Stimulated activated CD4-positive, alpha-beta T cell treated with anti-CD3 and anti-CD28 coated beads, Interleukin-4, amount 100 ng/mL, for 1 hour (primary cell): ENCODE results near the gene NT5DC1.

ENCODE experiments used
- DNase-seq: peaks from one replicate; pipeline ENCODE4 v3.0.0-alpha.2; 2020

Gene NT5DC1

DNA sequence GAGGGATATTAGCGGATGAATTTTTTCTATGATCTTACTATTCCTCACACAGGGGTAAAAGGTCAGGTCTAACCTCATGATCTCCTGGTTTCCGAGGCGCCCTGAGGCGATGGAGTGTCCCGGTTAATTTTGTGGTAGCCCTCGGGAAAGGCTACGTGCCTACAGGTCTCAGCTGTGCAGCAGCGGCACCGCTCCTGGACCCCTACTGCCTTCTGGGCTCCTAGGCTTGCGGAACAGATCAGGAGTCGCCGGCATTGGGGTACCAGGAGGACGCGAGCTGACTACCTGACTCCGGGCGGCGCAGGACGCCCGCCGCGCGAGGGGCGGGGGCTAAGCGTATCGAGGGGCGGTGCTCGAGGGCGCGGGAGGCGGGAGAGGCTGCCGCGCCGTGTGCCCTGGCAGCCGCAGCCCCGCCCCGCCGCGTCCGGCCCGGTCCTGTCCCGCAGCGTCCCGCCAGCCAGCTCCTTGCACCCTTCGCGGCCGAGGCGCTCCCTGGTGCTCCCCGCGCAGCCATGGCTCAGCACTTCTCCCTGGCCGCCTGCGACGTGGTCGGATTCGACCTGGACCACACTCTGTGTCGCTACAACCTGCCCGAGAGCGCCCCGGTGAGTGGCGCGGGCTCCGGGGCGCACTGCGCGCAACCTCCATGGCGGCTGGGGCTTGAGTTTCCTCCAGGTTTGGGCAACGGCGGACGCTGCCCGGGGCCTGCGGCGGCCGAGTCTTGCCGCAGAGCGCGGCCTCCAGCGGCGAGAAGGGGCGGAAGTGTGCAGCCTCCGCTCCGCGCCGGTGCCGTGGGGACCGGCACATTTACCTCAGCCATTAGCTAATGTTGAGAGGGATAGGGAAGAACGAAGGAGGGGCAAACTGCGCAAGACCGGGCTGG, at the start of gene NT5DC1:
Gene NT5DC1 (plus strand): TSS at position 435 of the 883 bp plus-strand sequence. CDS start 78 bp downstream, at position 513.
- DNase-seq, result peak; percentile 88

GRCh38 chr6:116051244-116051643, 49.4 kb upstream of the NT5DC1 start:
- no peak for DNase-seq

- no peak for DNase-seq
Measured at GRCh38 chr6:116055513-116055912, 45.1 kb upstream of the NT5DC1 start.

GRCh38 chr6:116057766-116058165, 42.9 kb upstream of the NT5DC1 start:
- no peak for DNase-seq

- DNase-seq, result no peak
Measured at GRCh38 chr6:116059713-116060571, 40.7 kb upstream of the NT5DC1 start.

DNA sequence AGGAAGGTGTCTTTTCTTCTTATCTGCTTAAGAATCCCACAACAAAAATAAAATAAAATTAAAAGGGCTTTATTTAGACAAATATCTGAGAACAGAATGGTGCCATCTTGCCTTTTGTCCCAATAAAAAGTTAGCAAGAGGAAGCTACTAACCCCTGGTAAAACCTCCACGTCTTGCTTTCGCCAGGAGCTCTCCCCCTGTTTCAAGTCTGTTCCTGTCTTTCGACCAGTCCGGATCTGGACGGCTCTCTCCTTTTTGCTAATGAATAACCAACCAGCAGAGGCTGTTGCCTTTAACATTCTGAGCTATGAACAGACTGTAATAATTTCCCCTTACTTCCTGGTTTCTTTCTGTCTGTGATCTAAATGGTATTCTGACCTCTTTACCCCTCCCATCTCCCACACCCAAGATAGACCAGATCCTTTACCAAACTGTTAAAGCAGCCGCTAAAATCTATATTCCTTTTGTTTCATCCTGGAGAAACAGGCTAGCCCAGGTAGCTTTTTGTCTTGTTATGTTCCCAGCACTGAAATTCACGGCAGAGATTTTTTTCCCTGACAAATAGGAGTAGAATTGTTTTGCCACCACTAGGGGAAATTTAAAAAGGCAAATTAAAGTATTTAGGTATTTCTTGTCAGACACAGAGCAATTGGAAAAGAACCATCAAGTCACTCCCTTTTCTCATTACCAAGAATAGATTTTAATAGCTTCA, 39.9 kb upstream of the NT5DC1 start, which contains the start of gene FRK:
Gene FRK (minus strand): TSS at position 320 of the 712 bp plus-strand sequence. CDS start 580 bp downstream, outside the sequence.
- no peak for DNase-seq

DNA sequence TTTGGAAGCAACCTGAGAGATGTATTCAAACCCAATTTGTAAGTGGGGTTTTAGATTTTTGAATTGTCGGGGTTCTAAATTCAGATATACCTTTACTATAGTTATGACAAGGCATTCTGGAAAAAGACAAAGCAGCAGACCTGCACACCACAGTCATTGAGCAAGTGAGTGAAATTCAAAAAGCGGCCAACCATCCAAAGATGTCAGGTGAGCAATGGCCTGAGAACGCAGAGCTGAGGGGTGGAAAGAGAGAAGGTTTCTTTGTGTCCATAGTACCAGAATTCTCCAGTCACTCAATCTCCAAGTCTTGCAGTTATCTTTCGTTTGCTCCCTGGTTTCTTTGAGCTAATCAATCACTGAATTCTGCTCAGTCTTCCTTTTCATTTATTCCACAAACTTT, 38.2 kb upstream of the NT5DC1 start:
- no peak for DNase-seq

GRCh38 chr6:116064666-116065065, 36.0 kb upstream of the NT5DC1 start:
- no peak for DNase-seq

DNA sequence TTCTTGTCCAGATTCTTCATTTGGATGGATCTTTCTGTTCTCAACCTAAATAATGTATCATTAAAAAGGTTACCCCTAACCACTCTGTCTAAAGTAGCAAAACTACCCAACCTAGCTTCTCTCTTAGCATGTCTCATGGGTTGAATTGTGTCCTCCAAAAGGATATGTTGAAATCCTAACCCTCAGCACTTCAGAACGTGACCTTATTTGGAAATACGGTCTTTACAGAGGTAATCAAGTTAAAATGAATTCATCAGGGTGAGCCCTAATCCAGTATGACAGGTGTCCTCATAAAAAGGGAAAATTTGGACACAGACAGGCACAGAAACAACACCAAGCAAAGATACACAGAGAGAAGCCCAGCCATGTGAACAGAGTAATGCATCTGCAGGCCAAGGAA, 33.9 kb upstream of the NT5DC1 start:
- no peak for DNase-seq

DNA sequence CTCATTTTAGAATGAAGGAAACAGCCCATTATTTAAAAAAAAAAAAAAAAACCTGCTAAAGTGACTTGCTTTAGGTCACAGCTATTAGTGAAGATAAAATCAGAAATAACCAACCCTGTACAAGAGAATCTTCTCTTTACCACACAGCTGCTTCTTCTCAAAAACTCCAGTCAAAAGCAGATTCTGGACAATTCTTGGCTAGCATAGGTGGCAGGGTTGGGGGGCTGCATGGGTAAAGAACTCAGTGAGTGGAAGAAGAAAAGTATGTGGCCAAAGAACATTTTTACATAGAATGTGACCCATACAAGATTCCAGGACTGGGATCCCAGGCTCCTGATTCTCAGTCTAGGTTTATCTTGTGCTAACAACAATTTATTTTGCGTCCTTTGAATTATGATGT, 30.6 kb upstream of the NT5DC1 start:
- no peak for DNase-seq

DNA sequence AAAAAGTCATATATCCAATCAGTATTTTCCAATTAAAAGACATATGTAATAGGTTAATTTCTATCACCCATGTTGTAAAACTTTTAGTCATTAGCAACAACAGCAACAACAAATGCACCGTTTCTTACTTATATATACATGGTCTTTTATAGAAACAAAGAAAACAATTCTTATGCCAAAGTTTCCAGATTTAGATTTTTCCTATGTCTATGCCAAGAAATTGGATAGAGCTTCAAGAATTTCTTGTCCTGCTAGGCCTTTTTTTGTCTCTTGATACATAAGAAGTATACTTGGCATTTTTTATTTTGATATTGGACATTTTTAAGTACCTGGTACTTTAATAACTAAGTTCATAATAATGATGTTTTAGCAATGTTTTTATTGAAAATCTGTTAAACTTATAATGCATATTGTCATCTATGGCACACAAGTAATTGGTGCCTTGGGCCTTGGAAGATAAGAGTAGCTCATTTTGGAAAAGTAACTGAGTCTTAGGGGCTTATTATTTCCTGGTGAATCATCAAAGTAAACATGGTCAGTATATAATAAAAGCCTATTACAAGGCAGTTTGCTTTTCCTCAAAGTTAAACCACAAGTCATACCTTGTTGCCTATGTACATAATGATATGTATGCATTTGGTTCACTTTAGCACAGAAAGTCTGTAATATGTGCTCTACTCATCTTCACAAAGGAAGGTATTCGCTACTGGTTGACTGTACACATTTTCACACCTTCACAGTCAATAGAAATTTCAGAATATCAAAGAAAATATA, 29.9 kb upstream of the NT5DC1 start:
- no peak for DNase-seq

DNA sequence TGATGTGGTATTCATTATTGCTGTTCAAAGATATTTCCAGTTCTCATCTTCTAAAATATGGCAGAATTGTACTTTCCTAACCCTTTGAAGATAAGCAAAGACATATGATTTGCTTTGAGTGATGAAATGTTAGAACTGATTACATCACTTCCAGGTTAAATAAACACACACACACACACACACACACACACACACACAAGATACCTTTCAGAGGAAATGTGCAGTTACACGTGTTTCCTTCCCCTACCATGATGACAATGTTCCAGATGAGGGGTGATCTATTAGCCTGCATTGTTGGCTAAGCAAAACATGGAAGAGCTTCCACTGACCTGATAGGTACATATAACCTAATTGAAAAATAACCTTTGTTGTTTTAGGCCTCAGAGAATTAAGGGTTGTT, 28.3 kb upstream of the NT5DC1 start:
- DNase-seq, result no peak

GRCh38 chr6:116073765-116074440, 26.8 kb upstream of the NT5DC1 start:
- no peak for DNase-seq

- no peak for DNase-seq
Measured at GRCh38 chr6:116074732-116075390, 25.8 kb upstream of the NT5DC1 start.

GRCh38 chr6:116078522-116078921, 22.1 kb upstream of the NT5DC1 start:
- DNase-seq, result no peak

GRCh38 chr6:116078945-116079344, 21.7 kb upstream of the NT5DC1 start:
- no peak for DNase-seq

GRCh38 chr6:116083052-116083451, 17.6 kb upstream of the NT5DC1 start:
- DNase-seq, result no peak

- DNase-seq, result no peak
Measured at GRCh38 chr6:116084284-116084683, 16.4 kb upstream of the NT5DC1 start.

DNA sequence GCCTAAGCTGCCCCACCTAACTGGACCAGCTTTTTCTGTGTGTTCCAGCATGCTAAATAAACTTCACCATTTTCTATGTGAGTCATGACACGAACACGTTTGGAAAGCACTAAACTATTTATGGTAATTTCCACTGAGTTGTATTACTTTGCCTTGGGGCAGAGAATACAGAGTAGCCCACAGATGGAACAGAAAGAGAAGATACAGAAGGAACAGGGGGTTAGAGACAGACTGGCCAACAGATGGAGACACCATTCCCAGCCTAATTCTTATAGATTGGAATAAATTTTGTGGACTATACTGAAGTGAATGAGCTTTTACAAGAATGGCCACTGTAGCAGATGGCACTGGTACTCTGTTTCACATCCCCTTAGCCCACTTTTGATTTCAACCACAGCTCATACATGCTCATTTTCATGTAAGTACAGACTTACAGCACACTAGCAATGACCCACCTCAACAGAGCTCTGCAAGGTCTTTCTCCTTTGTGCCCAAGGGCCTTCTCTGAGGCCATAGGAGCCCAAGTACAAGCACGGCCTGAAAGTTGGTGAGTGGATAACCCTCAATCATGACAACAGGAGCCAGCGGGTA, 13.1 kb upstream of the NT5DC1 start:
- DNase-seq, result no peak

DNA sequence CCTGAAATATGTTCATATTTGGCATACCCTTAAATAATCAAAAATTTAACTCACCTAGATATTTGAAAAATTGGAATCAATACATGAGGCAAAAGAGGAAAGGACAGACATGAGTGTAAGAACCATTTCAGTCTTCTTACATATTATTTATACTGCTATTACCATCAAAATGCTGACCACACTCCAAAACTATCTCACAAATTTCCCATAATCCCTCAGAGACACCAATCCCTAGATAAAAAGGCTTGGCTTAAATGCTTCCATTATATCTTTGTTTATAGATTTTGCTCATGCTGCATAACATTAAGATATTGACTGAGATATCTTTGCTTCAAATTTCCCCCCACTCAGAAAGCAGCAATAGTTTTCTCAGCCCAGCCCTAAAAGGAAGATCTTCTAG, 11.7 kb upstream of the NT5DC1 start:
- DNase-seq, result no peak

GRCh38 chr6:116090251-116090650, 10.4 kb upstream of the NT5DC1 start:
- no peak for DNase-seq
